GM12873 (cell line): Measurements from ENCODE around the gene GZMM.

Experiments used
- TF ChIP-seq, protein P1 (sequence below): IDR thresholded peaks from 2 replicates; pipeline ENCODE4 v1.5.1; 2012; ENCODE audit warnings: low read depth, mild to moderate bottlenecking, moderate library complexity, low read length, control low read depth; ENCODE audit not compliant: insufficient read depth; ENCODE audit errors: missing control alignments

The GZMM gene

DNA sequence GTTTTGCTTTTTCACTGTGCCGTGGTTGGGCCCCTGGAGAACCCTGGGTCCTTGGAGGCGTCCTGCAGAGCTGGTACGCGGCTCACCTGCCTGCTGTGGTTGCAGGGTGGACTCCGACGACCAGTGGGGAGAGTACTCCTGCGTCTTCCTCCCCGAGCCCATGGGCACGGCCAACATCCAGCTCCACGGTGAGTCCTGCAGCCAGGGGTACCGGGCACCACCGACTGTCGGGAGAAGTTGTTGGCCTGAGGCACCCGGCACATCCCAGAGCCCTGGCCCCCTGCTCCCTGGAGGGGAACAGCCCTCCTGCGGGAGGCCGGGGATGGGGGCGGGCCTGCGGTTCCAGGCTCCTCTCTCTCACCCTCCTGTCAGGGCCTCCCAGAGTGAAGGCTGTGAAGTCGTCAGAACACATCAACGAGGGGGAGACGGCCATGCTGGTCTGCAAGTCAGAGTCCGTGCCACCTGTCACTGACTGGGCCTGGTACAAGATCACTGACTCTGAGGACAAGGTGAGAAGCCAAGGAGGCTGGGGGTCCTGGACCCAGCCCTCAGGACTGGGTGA is 36.5 kb downstream of the GZMM start:
- TF ChIP-seq, protein P1, sequence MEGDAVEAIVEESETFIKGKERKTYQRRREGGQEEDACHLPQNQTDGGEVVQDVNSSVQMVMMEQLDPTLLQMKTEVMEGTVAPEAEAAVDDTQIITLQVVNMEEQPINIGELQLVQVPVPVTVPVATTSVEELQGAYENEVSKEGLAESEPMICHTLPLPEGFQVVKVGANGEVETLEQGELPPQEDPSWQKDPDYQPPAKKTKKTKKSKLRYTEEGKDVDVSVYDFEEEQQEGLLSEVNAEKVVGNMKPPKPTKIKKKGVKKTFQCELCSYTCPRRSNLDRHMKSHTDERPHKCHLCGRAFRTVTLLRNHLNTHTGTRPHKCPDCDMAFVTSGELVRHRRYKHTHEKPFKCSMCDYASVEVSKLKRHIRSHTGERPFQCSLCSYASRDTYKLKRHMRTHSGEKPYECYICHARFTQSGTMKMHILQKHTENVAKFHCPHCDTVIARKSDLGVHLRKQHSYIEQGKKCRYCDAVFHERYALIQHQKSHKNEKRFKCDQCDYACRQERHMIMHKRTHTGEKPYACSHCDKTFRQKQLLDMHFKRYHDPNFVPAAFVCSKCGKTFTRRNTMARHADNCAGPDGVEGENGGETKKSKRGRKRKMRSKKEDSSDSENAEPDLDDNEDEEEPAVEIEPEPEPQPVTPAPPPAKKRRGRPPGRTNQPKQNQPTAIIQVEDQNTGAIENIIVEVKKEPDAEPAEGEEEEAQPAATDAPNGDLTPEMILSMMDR: no peak

DNA sequence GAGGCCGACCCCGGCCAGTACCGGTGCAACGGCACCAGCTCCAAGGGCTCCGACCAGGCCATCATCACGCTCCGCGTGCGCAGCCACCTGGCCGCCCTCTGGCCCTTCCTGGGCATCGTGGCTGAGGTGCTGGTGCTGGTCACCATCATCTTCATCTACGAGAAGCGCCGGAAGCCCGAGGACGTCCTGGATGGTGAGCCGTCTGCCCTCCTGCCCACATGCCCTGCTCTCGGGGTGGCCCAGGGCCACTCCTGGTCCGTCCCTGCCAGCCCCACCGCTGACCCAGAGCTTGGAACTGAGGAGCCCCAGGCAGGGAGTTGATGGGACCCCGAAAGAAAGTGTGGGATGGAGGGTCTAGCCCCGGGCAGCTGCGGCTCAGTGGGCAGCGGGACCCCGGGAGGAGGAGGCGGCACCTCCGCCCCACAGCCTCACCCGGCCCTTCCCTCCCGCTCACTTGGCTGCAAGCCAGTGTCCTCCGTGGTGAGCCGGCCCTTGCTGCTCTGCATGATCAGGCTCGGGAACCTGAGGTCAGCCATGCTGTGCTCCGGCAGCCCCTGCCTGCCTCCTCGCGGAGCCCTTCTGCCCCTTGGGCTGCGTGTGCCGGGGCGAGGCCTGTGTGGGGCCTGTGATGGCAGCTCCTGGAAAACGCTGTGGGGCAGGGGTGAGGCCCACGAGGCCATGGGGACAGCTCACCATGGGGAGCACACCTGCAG is 37.7 kb downstream of the GZMM start:
- TF ChIP-seq, protein P1: no peak

DNA sequence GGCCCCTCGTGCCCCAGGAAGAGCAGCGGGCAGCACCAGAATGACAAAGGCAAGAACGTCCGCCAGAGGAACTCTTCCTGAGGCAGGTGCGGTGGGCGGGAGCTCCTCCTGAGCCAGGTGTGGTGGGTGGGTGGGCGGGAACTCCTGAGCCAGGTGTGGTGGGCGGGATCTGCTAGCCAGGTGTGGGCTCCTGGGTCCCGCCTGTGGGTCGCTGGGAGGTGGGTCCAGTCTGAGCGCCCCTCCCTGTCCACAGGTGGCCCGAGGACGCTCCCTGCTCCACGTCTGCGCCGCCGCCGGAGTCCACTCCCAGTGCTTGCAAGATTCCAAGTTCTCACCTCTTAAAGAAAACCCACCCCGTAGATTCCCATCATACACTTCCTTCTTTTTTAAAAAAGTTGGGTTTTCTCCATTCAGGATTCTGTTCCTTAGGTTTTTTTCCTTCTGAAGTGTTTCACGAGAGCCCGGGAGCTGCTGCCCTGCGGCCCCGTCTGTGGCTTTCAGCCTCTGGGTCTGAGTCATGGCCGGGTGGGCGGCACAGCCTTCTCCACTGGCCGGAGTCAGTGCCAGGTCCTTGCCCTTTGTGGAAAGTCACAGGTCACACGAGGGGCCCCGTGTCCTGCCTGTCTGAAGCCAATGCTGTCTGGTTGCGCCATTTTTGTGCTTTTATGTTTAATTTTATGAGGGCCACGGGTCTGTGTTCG is 38.8 kb downstream of the GZMM start:
- TF ChIP-seq, protein P1: no peak

DNA sequence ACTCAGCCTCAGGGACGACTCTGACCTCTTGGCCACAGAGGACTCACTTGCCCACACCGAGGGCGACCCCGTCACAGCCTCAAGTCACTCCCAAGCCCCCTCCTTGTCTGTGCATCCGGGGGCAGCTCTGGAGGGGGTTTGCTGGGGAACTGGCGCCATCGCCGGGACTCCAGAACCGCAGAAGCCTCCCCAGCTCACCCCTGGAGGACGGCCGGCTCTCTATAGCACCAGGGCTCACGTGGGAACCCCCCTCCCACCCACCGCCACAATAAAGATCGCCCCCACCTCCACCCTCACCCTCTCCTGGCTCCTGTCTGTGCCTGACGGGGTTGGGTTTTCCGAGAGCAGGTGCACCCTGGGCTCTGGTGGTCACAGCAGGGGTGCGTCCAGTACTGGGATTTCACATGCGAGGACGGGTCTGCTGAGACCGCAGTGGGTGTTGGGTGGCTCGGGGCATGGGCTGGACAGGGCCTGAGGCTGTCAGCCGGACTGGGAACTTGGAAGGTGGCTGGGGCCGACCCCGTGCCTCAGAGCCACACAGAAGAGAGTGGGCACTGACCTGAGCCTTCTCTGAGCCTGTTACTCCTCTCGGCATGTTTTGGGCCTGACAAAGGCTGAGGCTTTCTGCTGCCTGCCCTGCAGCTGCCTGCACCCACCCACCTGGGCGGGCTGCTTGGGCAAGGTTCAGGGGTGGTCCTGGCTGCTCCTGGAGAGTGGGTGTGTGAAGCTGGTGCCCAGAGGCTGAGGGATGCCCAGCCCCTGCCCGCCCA is 39.5 kb downstream of the GZMM start:
- TF ChIP-seq, protein P1: no peak

DNA sequence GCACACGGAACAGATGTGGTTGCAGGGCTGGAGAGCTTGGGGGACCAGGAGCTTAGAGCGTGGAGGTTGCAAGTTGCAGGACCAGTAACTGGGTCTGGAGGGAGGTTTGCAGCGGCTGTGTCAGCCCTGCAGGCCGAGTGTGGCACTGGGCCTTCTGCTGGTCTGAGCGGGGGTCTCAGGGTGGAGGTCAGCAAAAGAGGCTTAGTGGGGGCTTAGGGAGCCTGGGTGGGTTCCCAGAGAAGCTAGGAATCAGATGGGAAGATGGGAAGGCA is 40.1 kb downstream of the GZMM start:
- TF ChIP-seq, protein P1: no peak

DNA sequence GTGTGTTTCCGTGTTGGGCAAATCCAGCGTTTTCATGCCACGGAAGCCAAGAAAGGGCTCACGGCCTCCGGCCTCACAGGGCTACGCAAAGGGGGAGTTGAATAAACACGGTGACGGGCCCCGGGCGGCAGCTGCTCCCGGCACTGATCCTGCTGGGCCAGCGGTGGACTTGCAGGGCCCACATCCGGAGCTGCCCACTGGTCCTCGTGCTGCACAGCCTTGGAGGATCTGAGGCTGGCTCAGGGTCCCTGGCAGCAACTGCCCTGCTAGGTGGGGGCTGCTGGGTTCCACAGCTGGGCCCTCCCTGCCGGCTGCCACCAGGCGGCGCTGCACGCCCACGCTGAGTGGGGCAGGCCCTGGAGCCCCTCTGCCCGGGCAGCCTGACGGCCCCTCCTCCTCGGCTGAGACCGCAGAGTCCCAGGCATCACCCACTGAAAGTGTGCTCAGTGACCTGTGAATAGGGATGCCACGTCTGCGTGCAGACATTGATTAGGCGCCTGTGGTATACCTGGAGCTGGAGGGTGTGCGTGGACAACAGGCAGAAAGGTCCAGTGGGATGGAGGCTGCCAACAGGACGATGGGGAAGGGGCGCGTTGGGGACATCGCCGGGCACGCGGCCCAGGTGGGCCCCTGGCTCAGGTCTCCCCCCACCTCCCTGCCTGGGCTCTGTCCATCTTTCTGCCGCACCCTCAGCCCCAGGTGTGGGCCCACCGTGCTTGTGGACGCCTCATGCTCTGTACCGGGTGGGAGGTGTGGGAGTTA is 40.6 kb downstream of the GZMM start:
- TF ChIP-seq, protein P1: peak; percentile 98
